ENCODE measurements around the gene COMMD4. TPM values are rescaled to one million over a fixed set of nuclear protein-coding genes. Genes with fewer than 3 reads are reported as not detected.

COMMD4 gene
- total and polyA plus RNA-seq, 2 of the 8 experiments (the other 6 are each of a cell fraction or from before 2014, with no cell fraction given), result 131 to 236 TPM

GRCh38 chr15:75371901-75372688 lies 36.2 kb downstream of the COMMD4 start:
- ChIA-PET POLR2A (ENCODE audit: partially characterized antibody) (no interaction called here), CTCF (ENCODE audit: partially characterized antibody) (interaction anchor here (1.0 to 1.5 kb wide), 2 partner anchors 10 to 16 kb away, joined by 3 read pairs; no protein-coding TSS in a partner anchor)
- Histone ChIP-seq H3K79me1 (ENCODE audit: low read depth, low read length) (no peaks in the 10 kb centered on the region; the same call in 1 of the 2 replicates), H4K20me1 (replicated peaks in 1 of 2; ENCODE audit: control insufficient read depth in 1 of 2, insufficient read depth in 2 of 2, low read length in 2 of 2) (peaks cover 0 to 10% of the 10 kb centered on the region in 2 experiments), H3K18ac (ENCODE audit: extremely low read depth, low read length) (no peak overlapping the region), H3K4ac (replicated peaks; ENCODE audit: insufficient read length, low read depth, low read length) (no peak overlapping the region), H4K8ac (ENCODE audit: extremely low read depth, insufficient read depth, low read length) (no peak overlapping the region), H3K56ac (replicated peaks; ENCODE audit: insufficient read length, low read depth, low read length) (no peak overlapping the region), H3K9ac (replicated peaks in 1 of 4; ENCODE audit: extremely low read depth in 1 of 4, low read depth in 3 of 4, low read length in 3 of 4) (no peak overlapping the region), H2BK5ac (ENCODE audit: low read depth, low read length) (no peak overlapping the region), H3K9me3 (ENCODE audit: insufficient read depth in 2 of 2, low read depth in 1 of 2, low read length in 1 of 2) (no peaks in the 10 kb centered on the region), H3K4me3 (ENCODE audit: extremely low read depth in 1 of 4, insufficient read depth in 2 of 4, low read depth in 3 of 4, low read length in 4 of 4) (no peak overlapping the region), H3K23me2 (ENCODE audit: low read depth, low read length) (peaks cover 4% of the 10 kb centered on the region), H2BK120ac (replicated peaks; ENCODE audit: low read depth, low read length) (no peak overlapping the region), H3K36me3 (ENCODE audit: control insufficient read depth in 2 of 4, insufficient read depth in 4 of 4, low read length in 3 of 4) (peaks cover 6 to 50% (median 41%) of the 10 kb centered on the region in 4 experiments), H3K27me3 (replicated peaks in 1 of 4; ENCODE audit: control insufficient read depth in 3 of 4, extremely low read depth in 1 of 4, insufficient read depth in 3 of 4, low read length in 3 of 4) (no peaks in the 10 kb centered on the region), H4K5ac (ENCODE audit: insufficient read length, low read depth, low read length) (no peak overlapping the region), H2AK5ac (ENCODE audit: low read depth, low read length) (no peak overlapping the region), H3K4me2 (ENCODE audit: insufficient read depth in 1 of 2, low read depth in 2 of 2, low read length in 2 of 2) (no peak overlapping the region), H3K23ac (ENCODE audit: insufficient read length) (no peak overlapping the region), H3K14ac (ENCODE audit: insufficient read length) (no peak overlapping the region), H3K4me1 (replicated peaks in 1 of 4; ENCODE audit: control insufficient read depth in 3 of 4, insufficient read depth in 4 of 4, low read length in 3 of 4) (peaks cover 0 to 4% (median 1%) of the 10 kb centered on the region in 4 experiments; a peak in 4 of 7 replicates), H3K79me2 (ENCODE audit: control insufficient read depth in 1 of 2, insufficient read depth in 2 of 2, low read length in 2 of 2) (no peaks in the 10 kb centered on the region; a peak in 1 of 4 replicates), H2BK20ac (ENCODE audit: low read length) (no peak overlapping the region), H2BK12ac (ENCODE audit: low read depth, low read length) (no peak overlapping the region), H2BK15ac (ENCODE audit: low read length) (no peak overlapping the region), H2AFZ (ENCODE audit: low read length) (no peak overlapping the region), H3K27ac (ENCODE audit: low read depth, low read length) (no peak overlapping the region), H4K91ac (replicated peaks; ENCODE audit: insufficient read length, low read length) (no peak overlapping the region)
- no peak for DNase-seq (ENCODE audit: low read depth in 1 of 2, low spot score in 2 of 2)
- TF ChIP-seq RNF2 (IDR thresholded peaks at IDR 0.05; ENCODE audit: borderline replicate concordance, low read depth, low read length, missing control alignments, poor library complexity, severe bottlenecking) (no peak), CBX5 (IDR thresholded peaks at IDR 0.05; ENCODE audit: low read depth, low read length) (no peak), SIX5 (IDR thresholded peaks at IDR 0.05; ENCODE audit: low read depth, low read length) (no peak), POU5F1 (IDR thresholded peaks at IDR 0.05; ENCODE audit: low read depth, low read length) (no peak), SIN3A (conservative IDR thresholded peaks at IDR 0.05 in 1 of 2, IDR thresholded peaks at IDR 0.05 in 1 of 2; ENCODE audit: low read depth in 1 of 2, low read length in 2 of 2) (no peak)
- no peak for FAIRE-seq
- 92% methylated on average over 11 of the region's 11 CpGs; no CpG with 5 or more reads in 1 of the 2 experiments for WGBS, 2 experiments (ENCODE audit: extremely low coverage in 1 of 2, insufficient coverage in 1 of 2, insufficient read length in 1 of 2, insufficient replicate concordance in 2 of 2, low coverage in 1 of 2, low lambda C conversion rate in 2 of 2, missing lambda C conversion rate in 1 of 2)
